ENCODE results near the gene STX3.

The STX3 gene

GRCh38 chr11:59754859-59755700, at the start of gene STX3:
Gene STX3 (plus strand): TSS chr11:59755376. CDS start chr11:59755606, 230 bp downstream.
- DNase-seq: no peak

DNA sequence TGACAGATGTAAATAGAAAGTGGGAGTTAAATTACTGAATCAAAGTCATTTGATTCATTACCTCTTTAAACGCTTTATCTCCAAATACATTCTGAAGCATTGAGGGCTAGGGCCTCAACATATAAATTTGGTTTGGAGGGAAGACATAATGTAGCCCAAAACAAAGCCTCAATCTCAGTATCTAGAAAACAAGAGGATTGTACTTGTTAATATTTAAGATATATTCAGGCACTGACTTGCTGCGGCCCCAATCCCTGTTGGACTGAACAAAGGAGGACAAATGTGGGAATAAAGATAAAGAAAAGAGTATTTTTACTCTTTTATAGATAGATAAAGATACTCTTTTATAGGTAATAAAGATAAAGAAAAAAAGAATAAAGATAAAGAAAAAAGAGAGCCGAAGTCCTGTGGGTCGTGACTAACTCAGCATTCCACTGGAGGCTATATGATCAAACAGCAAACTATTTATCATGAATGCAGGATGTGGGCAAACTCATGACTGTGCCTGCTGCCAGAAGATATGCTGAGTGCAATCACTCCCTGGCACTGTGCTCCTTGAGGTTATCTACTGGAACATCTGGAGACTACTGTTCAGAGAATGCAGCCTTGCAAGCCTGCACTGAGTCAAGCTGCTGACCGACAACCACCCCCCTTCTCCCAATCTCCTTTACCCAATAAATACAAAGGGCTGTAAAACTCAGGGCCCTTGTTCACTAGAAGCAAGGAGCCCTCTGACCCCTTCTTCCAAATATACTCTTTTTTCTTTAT, 48.5 kb upstream of the STX3 start:
- no peak for DNase-seq

DNA sequence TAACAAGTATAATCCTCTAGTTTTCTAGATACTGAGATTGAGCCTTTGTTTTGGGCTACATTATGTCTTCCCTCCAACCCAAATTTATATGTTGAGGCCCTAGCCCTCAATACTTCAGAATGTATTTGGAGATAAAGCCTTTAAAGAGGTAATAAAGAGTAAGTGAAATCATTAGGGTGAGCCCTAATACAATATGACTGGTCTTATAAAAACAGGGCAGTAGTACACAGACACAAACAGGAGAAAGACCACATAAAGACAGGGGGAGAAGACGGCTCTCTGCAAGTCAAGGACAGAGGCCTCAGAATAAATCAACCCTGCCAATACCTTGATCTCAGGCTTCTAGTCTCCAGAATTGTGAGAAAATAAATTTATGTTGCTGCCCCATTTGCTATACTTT, 47.8 kb upstream of the STX3 start:
- no peak for DNase-seq

- no peak for DNase-seq
Observed at GRCh38 chr11:59708537-59708936, 46.6 kb upstream of the STX3 start.

DNA sequence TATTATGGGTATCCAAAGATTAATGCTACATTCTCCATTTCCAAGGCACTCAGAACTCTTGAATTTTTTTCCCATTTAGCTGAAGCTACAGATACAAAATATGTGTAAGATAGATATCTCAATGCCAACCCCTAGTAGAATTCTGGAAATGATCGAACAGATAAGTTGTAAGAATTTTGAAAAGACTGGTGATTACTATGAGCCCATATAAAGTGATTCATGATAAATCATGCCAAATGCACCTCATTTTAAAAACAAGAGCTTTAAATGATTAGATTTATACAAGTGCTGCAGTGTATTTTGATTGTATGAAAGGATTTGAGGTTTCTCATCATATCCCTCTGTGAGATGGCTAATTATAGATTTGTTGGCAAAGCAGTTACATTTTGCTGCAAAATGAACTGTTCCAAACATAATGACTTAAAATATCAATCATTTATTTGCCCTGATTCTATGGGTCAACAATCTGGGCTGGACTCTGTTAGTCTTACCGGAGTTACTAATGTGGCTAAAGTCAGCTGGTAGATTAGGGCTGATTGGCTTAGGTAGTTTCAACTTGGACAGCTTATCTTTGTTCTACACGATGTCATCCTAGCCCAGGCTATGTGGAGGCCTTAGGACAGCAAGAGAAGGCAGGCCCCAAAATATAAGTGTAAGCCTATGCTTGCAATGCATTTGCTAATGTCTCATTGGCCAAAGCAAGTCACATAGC, 44.9 kb upstream of the STX3 start:
- DNase-seq: no peak

DNA sequence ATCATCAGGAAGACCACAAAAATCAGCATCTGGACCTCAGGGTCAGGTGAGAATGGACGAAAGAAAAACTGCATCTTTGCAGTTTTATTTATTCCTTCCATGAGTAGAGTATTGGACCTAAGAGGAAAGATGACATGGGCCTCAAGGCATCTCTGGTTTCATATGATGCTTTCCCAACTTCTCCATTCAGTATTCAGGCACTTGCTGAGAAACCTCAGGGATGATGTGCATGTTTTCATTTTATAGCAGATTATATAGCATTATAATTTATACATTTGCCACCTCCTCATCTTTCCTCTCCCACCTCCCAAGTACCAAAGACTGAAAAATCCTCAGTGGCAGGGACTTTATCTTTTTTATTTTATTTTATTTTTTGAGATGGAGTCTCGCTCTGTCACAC, 41.4 kb upstream of the STX3 start, which contains the start of gene OR10V1:
Gene OR10V1 (minus strand): TSS at position 101 of the 400 bp plus-strand sequence. CDS start 0 bp downstream, at position 101.
- no peak for DNase-seq

- DNase-seq: no peak
Observed at GRCh38 chr11:59716051-59716450, 39.1 kb upstream of the STX3 start.

- no peak for DNase-seq
Observed at GRCh38 chr11:59719556-59719955, 35.6 kb upstream of the STX3 start.

- no peak for DNase-seq
Observed at GRCh38 chr11:59724066-59724465, 31.1 kb upstream of the STX3 start.

GRCh38 chr11:59727426-59727825, 27.8 kb upstream of the STX3 start:
- no peak for DNase-seq

DNA sequence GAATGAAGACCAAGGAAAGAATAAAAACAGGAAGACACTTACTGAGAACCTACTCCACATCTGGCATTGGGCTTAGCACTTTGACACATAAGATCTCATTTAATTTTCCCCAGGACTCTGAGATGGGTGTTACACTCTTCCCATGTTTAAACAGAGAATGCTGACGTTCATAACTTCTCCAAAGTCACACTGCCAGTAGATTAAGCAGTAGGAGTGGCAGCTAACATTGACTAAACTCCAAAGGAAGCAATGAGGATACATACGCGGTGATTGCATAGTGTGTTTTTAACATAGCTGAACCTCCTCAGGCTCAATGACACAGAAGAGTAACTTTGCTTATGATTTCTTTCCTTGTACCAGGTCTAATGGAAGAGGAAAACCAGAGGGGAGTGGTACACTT, 27.0 kb upstream of the STX3 start:
- DNase-seq: no peak

GRCh38 chr11:59728913-59729312, 26.3 kb upstream of the STX3 start:
- no peak for DNase-seq

DNA sequence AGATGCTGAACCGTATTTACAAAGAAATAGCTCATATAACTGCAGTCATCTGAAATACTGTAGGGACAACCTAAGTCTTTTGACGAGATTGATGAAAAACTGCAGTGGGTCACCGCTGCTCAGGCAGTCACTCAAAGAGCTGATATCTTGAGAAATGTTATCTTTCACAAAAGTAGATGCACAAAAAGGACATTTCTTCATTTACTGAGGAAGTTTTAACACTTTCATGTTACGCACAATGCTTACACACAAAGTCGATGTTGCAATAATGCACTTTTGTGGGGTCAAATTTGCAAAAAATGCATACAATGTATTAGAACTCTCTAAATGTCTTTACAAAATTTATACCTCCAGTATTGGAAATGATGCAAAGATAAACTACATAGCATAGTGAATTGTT, 25.3 kb upstream of the STX3 start:
- DNase-seq: no peak

GRCh38 chr11:59730896-59731565, 24.1 kb upstream of the STX3 start:
- DNase-seq: no peak

- DNase-seq: no peak
Observed at GRCh38 chr11:59746111-59746510, 9.1 kb upstream of the STX3 start.

DNA sequence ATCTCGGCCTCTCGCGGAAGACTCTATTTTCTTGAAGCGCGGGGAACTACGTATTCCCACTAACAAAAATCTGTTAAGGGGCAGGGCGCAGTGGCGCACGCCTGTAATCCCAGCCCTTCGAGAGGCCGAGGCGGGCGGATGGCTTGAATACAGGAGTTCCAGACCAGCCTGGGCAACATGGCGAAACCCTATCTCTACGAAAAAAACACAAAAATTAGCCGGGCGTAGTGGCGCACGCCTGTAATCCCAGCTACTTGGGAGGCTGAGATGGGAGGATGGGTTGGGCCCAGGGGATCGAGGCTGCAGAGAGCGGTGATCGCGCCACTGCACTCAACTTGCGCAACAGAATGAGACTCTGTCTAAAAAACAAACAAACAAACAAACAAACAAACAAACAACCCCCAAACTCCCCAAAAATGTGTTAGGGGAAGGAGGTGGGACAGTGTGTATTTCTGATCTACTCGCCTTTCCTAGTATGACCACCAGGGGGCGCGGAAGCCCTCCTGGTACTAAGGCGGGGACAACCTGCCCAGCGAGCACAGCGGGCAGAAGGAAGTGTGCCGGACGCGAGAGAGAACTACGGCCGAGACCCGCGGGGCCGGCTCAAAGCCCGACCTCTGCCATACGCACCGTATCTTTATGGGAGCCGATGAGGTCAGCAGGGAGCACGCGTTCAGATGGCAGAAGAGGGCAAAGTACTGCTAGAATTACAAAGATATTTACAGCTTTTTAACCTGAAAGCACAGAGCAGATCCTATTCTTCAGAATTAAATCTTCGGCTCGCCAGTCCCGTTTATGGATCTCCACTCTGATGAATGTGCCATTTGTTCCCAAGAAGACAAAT, 1.3 kb upstream of the STX3 start:
- peak; percentile 29 for DNase-seq

DNA sequence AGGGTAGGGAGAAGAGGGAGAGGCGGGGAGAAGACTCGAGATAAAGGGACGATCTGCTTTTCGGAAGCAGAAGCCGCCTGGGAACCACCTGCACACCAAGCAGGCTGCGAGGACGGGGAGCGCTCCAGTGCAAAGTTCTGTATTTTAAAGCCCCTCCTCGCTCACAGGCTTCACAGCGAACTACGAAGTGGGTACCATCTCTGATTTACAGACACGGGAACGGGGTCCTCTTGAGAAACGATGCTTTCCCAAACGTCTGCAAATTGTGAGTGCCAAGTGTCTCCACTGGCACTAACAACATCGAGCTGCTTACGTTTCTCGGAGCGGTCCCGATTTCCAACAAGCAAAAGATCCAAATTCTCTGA, 700 bp upstream of the STX3 start:
- no peak for DNase-seq

DNA sequence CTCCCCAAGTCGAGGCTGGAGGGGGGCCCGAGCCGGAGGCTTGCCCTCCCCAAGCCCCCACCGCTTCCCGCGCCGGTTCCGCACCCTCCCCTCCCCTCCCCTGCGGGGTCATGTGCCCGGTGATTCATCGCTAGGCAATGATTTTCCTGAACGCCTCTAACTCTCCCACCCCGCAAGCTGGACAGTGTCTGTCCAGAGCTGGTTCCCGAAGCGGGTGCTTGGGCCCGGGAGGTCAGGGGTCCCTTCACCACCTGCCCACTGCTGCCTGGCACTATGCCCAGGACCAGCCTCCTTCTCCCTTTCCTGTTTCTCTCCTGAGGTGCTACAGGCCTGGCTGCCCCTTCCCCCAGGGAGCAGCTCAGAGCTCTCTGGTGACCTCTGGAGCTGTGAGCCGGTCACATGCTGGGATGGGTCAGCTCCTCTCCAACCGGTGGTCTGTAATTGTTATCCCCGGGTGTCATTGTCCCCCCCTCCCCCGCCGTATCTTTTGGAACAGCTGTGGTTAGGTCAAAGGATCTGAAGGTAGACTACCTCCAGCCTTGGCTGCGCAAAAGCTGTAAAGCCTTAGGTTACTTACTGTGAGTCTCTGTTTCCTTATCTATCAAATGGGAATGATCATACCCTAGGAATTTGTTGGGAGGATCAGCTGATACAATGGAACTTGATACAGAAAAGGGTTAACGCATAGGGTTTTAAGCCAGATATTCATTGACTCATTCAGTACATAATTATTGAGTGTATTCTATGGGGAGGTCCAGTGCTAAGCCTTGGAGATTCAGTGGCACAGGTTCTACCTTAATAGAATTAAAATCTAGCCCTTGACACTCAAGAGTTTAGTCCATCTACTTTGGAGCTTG, 753 bp downstream of the STX3 start:
- no peak for DNase-seq

DNA sequence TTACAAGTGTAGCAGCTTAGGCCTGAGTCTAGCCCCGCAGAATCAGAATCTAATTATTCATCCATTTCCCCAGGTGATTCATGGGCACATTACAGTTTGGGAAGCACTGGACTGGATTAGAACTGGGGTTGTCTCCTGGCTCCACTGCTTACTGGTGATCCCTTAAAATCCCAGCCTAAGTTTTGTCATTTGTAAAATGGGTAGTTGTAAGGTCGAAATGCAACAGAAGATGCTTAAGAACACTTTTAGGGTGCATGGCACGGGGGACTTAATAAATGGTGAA, 1.3 kb downstream of the STX3 start:
- DNase-seq: no peak

GRCh38 chr11:59756845-59757244, 1.7 kb downstream of the STX3 start:
- DNase-seq: no peak

- no peak for DNase-seq
Observed at GRCh38 chr11:59758401-59759037, 3.3 kb downstream of the STX3 start.

All from NCI-H1436 treated with DMSO at 0.1 percent for 48 hours (cell line).